Hematopoietic multipotent progenitor cell treated with erythropoietin and hydrocortisone succinate and interleukin-3 and kit ligand, for 17 days (in vitro differentiated cells): ENCODE measurements around the gene EPN1.

ENCODE experiments used
- DNase-seq: peaks from one replicate; pipeline ENCODE4 v3.0.0-alpha.2; 2015; ENCODE audit warnings: low spot score

Gene EPN1

DNA sequence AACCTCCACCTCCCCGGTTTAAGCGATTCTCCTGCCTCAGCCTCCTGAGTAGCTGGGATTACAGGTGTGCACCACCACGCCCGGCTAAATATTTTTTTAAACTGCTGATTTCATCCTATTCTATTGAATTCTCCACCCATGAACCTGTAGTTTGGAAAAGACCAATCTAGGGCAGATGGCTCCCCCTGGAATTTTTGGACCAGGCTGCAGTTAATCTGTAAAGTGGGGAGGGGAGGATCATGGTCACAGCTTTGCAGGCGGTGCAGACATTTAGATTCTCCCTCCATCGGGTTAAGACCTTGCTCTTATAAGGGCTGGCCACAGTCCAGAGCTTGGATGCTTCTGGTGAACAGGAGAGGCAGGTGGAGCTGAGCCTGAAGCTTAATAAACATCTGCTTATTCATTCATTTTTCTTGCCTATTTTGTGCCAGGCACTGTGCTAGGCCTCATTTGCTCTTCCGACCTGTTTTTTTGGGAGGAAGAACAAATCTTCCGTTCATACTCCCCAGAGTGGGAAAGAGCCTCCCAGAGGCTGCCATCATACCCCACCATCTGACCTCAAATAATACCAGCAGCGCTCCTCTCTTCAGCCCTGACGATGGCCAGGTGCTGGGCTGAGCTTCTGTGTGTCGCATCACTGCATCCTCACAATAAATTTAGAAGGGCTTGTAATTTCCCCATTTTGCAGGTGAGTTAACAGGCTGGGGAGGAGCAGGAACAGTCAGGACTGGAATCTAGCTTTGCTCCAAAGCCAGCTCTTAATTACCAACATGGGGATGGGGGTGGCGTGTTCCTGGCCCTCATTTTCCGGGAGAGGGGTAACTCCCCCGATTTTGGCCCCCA, 27.9 kb upstream of the EPN1 start:
- DNase-seq, result no peak

DNA sequence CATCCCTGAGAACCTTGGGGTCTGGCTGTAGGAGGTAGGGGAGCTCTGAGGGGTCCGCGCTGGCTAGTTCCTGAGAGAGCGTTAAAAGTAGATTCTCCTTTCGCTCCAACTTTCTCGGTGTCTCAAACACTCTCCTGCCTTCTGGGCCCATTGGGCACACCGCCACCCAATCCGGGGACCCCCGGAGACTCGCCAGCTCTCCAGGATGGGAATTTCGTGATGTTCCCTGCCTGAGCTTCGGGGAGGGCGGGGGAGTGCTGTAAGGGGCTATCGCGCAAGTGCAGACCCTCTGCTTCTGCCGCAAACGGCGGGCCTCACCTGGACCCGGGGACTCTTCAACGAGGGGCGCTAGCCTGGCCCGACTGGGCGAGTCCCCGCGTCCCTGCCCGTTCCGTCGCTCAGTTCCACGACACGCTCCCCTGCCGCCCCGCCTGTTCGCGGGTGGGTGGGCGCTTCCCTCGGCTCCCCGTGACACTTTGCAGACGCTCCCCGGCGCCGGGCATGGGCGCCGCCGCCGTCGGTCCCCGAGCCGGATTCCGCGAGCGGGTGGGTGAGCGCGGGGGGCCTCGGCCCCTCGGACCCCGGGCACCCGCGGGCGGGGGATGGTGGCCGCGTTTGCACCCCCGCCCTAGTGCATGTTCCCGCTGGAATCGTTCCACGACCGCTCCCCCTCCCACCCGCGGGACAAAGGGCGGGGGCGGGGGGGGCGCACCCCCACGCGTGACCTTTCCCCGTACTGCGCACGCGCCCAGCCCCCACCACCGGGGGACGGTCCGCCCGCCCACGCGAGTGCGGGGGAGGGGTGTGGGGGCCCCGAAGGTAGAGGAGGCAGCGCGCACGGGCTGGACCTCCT, 27.1 kb upstream of the EPN1 start, which contains the start of gene CCDC106:
CCDC106 (plus strand) TSS at position 481 of the 853 bp plus-strand sequence. CDS start 835 bp downstream, outside the sequence.
- DNase-seq, result no peak

DNA sequence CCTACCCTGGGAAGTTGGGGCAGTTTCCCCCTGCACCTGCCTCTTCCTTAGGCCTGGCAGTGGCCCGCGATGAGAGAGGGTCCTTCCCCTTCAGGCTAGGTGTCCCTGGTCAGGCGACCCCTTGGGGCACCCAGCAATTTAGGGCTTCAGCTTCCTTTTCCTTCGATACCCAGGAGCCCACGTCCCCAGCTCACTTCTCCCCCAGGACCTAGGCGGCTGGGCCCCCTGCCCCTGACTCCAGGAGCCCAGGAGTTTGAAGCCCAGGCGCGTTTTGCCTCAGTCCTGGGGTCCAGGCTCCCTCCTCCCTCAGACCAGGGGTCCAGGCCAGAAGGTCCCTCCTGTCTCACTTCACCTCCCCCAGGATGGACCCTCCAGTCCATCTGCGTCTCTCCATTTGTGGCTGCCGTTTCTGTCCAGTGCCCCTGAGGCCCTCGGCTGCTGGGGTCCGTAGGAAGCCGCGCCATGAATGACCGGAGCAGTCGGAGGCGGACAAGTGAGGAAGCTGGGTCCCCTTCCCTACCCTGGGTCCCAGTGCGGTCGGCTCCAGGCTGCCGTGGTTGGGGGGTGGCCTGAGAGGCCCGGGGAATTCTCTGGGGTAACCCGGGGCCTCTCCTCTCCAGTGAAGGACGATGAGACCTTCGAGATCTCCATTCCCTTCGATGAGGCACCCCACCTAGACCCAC, 26.3 kb upstream of the EPN1 start:
- no peak for DNase-seq

GRCh38 chr19:55649268-55650125, 25.5 kb upstream of the EPN1 start:
- no peak for DNase-seq

GRCh38 chr19:55650126-55650557, 24.9 kb upstream of the EPN1 start:
- DNase-seq, result no peak

GRCh38 chr19:55650602-55651230, 24.3 kb upstream of the EPN1 start:
- DNase-seq, result no peak

GRCh38 chr19:55651236-55651635, 23.8 kb upstream of the EPN1 start:
- DNase-seq, result no peak

DNA sequence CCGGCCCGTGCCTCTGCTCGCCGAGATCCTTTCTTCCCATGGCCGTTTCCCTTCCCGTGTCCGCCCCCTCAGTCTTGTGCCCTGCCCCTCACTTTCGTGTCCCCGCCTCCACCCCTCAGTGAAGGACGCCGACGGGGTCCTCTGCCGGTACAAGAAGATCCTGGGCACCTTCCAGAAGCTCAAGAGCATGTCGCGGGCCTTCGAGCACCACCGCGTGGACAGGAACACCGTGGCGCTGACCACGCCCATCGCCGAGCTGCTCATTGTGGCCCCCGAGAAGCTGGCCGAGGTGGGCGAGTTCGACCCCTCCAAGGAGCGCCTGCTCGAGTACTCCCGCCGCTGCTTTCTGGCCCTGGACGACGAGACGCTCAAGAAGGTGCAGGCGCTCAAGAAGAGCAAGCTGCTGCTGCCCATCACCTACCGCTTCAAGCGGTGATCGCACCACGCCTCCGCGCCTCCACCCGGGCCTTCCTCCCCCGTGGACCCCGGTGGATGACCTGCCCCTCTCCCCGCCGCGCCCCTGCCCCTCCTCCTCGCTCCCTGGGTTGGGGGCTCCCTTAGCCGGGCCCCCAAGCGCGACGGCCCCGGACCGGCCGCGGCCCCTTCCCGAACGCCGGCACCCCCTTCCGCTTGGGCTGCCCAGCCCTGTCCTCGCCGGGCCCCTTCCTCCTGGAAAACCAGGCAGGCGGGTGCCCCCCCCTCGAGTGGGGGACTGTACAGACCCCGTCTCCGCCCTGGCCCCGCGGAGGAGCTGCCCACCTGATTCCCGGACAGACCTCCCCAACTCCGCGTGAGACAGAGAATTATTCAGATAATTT, 22.5 kb upstream of the EPN1 start:
- no peak for DNase-seq

DNA sequence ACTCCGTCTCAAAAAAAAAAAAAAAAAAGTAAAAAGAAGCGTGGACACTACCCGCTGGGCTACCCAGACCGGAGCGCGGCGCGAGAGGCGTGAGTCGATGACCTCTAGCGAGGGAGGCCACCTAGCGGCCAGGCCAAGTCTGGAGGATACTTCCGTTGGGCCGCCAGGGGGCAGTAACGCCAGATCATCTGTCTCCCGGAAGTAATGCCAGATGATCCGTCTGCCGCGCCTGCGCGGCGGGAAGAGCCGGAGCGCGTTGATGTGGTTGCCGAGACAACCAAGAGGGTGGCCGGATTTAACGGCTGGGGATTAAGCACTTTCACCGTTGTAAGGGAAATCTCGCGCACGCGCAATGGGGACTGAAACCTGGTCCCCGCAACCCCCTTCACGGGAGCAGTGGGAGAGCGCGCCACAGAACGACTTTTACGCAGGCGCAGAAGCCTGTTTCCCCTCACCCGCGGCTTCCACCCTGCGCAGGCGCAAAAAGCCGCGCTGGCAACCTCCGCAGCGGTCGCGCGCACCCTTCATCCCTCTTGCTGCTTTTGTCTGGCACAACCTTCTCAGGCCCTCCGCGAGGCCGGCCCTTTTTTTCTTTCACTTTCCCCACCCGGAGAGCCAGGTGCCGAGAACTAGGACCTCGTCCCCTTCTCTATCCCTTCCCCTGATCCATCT, 21.2 kb upstream of the EPN1 start:
- peak; percentile 100 for DNase-seq

DNA sequence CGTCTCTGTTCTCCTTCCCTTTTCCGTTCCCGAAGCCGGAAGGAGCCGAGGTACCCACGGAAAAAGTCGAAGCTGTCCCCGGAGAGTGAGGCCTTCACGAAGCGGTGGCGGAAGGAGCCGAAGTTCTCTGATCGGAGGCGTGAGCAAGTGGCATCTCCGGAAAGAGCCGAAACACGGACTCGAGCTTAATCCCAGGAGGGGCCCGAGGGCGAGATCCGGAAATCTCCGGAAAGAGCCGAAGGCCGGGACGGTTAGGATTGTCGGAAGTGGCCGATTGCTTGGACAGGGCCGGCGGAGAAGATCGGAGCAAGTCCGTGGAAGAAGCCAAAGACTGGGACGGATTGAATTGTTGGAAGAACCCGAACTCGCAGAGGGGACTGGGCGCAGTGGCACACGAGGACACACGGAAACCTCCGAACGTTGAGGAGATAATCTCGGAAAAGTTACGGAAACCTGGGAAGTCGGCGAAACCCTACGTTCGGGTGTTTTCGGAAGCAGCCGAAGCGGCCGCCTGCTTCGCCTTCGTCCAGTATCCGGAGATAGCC, 20.6 kb upstream of the EPN1 start:
- DNase-seq, result peak; percentile 98

GRCh38 chr19:55654868-55655647, 20.0 kb upstream of the EPN1 start, which contains the start of gene U2AF2:
Gene U2AF2 (plus strand): TSS chr19:55655035. CDS start chr19:55655105, 70 bp downstream.
- peak; percentile 81 for DNase-seq

GRCh38 chr19:55655648-55656040, 19.4 kb upstream of the EPN1 start:
- no peak for DNase-seq

DNA sequence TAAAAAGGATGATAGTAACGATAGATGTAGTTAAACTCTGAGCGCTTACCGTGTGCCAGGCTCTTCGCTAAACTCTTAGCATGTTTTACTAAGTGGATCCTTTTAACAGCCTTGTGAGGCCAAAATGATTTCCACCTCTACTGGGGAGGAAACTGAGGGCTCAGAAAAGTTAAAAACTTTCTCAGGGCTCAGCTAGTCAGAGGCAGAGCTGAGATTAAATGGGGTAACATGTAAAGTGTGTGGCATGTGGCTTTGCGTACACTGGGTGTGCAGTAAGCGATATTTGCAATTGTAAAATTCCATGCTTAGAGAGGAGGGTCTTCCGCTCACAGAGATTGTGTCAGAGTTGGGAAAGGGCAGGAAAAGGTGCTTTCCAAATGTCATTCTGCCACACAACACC, 18.5 kb upstream of the EPN1 start:
- no peak for DNase-seq

- DNase-seq, result no peak
Measured at GRCh38 chr19:55656988-55657747, 17.9 kb upstream of the EPN1 start.

- DNase-seq, result no peak
Measured at GRCh38 chr19:55658846-55659459, 16.1 kb upstream of the EPN1 start.

DNA sequence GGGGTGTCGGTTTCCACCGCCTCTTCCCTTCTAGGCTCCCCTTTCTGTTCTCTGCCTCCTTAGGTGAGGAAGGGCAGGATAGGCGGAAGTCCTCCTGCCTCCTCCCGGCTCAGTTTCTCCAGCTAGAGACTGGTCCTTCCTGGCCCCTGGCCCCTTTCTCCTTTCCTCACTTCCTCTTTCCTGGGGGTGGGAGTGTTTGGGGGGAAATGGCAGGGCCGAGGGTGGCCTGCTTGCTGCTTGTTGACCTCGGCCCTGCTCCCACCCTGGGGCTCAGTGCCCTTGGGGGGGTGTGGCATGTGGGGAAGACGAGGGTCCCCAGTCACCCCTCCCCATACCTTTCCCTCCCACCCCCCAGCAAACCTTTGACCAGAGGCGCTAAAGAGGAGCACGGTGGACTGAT, 15.2 kb upstream of the EPN1 start:
- DNase-seq, result no peak

DNA sequence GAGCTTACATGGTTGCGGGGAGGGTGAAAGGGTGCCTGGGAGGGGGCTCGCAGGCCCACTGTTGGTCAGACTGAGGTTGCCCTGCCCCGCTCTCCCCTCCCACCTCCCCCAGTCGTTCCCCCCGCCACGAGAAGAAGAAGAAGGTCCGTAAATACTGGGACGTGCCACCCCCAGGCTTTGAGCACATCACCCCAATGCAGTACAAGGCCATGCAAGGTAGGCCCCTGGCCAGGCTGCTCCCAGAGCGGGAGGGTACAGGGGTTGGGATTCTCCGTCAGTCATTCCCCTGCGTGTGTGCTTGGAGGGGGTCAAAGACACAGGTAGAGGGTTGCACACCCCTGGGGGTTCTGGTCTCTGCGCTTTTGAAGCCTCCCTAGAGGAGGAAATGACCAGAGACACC, 14.6 kb upstream of the EPN1 start:
- no peak for DNase-seq
